Gastroesophageal sphincter (tissue), 4 donors: Measurements from ENCODE around the gene PDIA5. TPM values are rescaled to one million over a fixed set of nuclear protein-coding genes. Genes with fewer than 3 reads are reported as not detected.

Experiments
- ATAC-seq: fragments of 150-250 bp; one replicate; pipeline ENCODE4 v1.9.1; 2016; ENCODE audit warnings: mild to moderate bottlenecking, moderate library complexity
- H3K27ac ChIP-seq, 4 donors: fragments of 200-600 bp; sonication (generic) in 3 of 4; 1 replicate in 3 of 4; 2 replicates in 1 of 4; pipeline ENCODE4 v1.5.1; 2016 to 2019
- H3K27me3 ChIP-seq: fragments of 200-600 bp; sonication (generic); one replicate; pipeline ENCODE4 v1.5.1; 2019
- H3K36me3 ChIP-seq, 2 donors: fragments of 200-600 bp; sonication (generic); one replicate each; pipeline ENCODE4 v1.5.1; 2019; ENCODE audit warnings: control low read depth in 1 of 2
- H3K4me1 ChIP-seq, 3 donors: fragments of 200-600 bp; sonication (generic); 1 replicate in 2 of 3; 2 replicates in 1 of 3; pipeline ENCODE4 v1.5.1; 2016 to 2019; ENCODE audit warnings: control low read depth in 2 of 3
- H3K4me3 ChIP-seq, 2 donors: fragments of 200-600 bp; sonication (generic); one replicate each; pipeline ENCODE4 v1.5.1; 2019; ENCODE audit warnings: mild to moderate bottlenecking in 1 of 2, moderate library complexity in 1 of 2
- H3K9me3 ChIP-seq, 3 donors: fragments of 200-600 bp; sonication (generic); one replicate each; pipeline ENCODE4 v1.5.1; 2017 to 2019; ENCODE audit warnings: control low read depth in 2 of 3
- EP300 ChIP-seq: sonication (generic); formaldehyde crosslinking; IDR thresholded peaks from one replicate; pipeline ENCODE4 v1.6.1; 2017; ENCODE audit warnings: antibody characterized with exemption, mild to moderate bottlenecking
- POLR2A ChIP-seq, 2 donors: fragments of 450-650 bp; IDR thresholded peaks; one replicate each; pipeline ENCODE4 v1.6.1; 2017; ENCODE audit warnings: antibody characterized with exemption in 2 of 2, mild to moderate bottlenecking in 2 of 2, moderate library complexity in 1 of 2
- POLR2AphosphoS5 ChIP-seq: sonication (generic); formaldehyde crosslinking; IDR thresholded peaks from one replicate; pipeline ENCODE4 v1.6.1; 2017; ENCODE audit warnings: antibody characterized with exemption
- WGBS, 2 donors: methylation state at CpG; one replicate each; pipeline ENCODE4 v1.1.5; 2018; ENCODE audit warnings: low coverage in 1 of 2; 5-methylcytosine and 5-hydroxymethylcytosine counted together
- total RNA-seq, 4 donors: library from RNA; depleted of rRNA; stranded (reverse); fragments of >200 nt; gene quantifications; one replicate each; pipeline ENCODE4 v1.1.0, GENCODE V29; 2016
- TF ChIP-seq, protein P1 (sequence below), 4 experiments: fragments of 200-600 bp in 2 of 4; fragments of 450-650 bp in 2 of 4; sonication (generic) in 1 of 4; IDR thresholded peaks; one replicate each; pipeline ENCODE4 v1.5.1; 2017 to 2019; ENCODE audit warnings: antibody characterized with exemption in 4 of 4, mild to moderate bottlenecking in 2 of 4, moderate library complexity in 2 of 4

PDIA5 gene
- total RNA-seq, result 10 to 100 TPM in 3 of 4 donors, 1 to 10 TPM in 1; 9.0 to 19.8 (median 16.9) TPM

DNA sequence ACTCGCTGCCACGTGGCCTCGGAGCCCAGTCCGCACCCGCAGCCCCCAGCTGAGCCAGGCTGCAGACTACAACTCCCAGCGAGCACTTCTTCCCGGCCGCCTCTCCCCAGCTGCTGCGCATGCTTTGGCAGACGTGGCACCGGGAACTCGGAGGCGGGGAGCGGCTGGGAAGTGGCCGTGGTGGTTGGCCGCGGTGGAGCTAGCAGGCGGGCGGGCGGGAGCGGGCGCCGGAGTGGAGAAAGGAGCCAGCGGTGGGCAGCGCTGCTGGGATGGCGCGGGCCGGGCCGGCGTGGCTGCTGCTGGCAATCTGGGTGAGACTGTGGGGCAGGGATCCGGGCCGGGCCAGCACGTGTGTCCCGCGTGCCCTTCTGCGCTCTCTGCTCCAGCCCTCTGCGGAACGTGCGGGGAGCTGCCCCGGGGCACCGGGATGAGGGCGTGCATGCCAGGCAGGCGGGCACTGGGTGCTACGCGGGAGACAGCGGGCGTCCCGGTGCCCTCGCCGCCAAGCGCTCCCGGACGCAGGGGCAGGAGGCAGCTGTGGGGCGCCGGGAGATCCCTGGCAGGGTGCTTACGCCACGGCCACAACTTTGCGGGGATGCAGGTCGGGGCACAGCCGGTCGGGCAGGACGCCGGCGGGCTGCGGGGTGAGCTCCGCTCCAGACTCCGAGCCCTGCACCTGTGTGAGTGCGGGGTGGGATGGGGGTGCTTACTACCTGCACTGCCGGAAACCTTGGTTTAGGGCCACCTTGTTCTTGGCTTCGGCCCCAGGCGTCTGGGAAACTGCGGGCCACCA lies at the start of gene PDIA5:
PDIA5 (plus strand) TSS at position 130 of the 793 bp plus-strand sequence; CDS start at position 270, 140 bp downstream.
- peak; percentile 95 for ATAC-seq
- H3K27ac ChIP-seq, result peak within 1 kb of the TSS; percentile 7 to 88 (median 84)

DNA sequence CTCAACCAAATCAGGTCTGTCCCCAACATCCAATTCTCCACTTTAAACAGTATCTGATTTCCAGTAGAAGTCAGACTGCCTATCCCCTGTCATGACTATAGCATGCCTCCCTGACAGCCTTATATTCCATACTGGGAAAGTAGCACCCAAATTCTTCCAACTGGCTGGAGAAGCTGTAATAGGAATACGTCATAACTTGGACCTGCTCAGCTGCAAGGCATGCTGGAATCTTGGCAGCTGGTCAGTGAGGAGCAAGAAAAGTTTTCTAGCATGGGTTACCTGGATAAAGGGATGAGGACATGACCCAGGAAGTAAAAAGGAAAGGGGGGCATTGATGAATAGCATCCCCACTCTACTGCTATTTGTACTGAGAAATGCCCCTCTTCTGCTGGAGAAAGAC lies 48.1 kb upstream of the PDIA5 start:
- Histone ChIP-seq H3K36me3 (no peaks in the 10 kb centered on the region), H3K9me3 (no peaks in the 10 kb centered on the region), H3K4me3 (no peak overlapping the region), H3K4me1 (no peaks in the 10 kb centered on the region), H3K27me3 (no peaks in the 10 kb centered on the region), H3K27ac (no peak overlapping the region)
- 57% methylated on average over 1 of the region's 1 CpG; no CpG with 5 or more reads in 1 of the 2 donors for WGBS, 2 donors
- no peak for ATAC-seq
- TF ChIP-seq POLR2A (IDR thresholded peaks at IDR 0.05) (no peak), POLR2AphosphoS5 (no peak), EP300 (no peak)
- TF ChIP-seq, protein P1, sequence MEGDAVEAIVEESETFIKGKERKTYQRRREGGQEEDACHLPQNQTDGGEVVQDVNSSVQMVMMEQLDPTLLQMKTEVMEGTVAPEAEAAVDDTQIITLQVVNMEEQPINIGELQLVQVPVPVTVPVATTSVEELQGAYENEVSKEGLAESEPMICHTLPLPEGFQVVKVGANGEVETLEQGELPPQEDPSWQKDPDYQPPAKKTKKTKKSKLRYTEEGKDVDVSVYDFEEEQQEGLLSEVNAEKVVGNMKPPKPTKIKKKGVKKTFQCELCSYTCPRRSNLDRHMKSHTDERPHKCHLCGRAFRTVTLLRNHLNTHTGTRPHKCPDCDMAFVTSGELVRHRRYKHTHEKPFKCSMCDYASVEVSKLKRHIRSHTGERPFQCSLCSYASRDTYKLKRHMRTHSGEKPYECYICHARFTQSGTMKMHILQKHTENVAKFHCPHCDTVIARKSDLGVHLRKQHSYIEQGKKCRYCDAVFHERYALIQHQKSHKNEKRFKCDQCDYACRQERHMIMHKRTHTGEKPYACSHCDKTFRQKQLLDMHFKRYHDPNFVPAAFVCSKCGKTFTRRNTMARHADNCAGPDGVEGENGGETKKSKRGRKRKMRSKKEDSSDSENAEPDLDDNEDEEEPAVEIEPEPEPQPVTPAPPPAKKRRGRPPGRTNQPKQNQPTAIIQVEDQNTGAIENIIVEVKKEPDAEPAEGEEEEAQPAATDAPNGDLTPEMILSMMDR (IDR thresholded peaks at IDR 0.05), result no peak

More for the DNA sequence above, at the start of gene PDIA5:
- WGBS, 2 donors, result 2% methylated on average over 6 of the region's 72 CpGs; no CpG with 5 or more reads in 1 of the 2 donors
- Histone ChIP-seq H3K36me3 (no peaks in the 10 kb centered on the region), H3K4me3 (peak within 1 kb of the TSS; percentile 69 to 88), H3K4me1 (peaks cover 2 to 49% (median 20%) of the 10 kb centered on the region in 3 donors), H3K27me3 (no peaks in the 10 kb centered on the region), H3K9me3 (no peaks in the 10 kb centered on the region)
- TF ChIP-seq POLR2A (IDR thresholded peaks at IDR 0.05) (peak; percentile 54 to 60), POLR2AphosphoS5 (peak; percentile 76), EP300 (no peak)
- TF ChIP-seq, protein P1 (IDR thresholded peaks at IDR 0.05), result no peak

DNA sequence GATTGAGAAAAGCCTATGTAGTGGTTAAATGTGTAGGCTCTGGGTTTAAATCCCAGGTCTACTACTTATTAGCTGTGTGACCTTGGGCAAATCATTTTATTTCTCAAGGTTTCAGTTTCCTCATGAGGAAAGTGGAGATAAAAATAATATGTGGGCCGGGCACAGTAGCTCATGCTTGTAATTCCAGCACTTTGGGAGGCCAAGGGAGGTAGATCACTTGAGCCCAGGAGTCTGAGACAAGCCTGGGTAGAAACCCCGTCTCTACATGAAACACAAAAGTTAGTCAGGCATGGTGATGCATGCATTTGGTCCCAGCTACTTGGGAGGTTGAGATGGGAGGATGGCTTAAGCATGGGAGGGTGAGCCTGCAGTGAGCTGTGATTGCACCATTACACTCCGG lies 47.7 kb upstream of the PDIA5 start:
- TF ChIP-seq EP300 (no peak), POLR2A (IDR thresholded peaks at IDR 0.05) (no peak), POLR2AphosphoS5 (no peak)
- TF ChIP-seq, protein P1 (IDR thresholded peaks at IDR 0.05), result no peak
- Histone ChIP-seq H3K27ac (no peak overlapping the region), H3K36me3 (no peaks in the 10 kb centered on the region), H3K4me3 (no peak overlapping the region), H3K4me1 (no peaks in the 10 kb centered on the region), H3K9me3 (no peaks in the 10 kb centered on the region), H3K27me3 (no peaks in the 10 kb centered on the region)
- no peak for ATAC-seq
- WGBS, 2 donors, result 85 to 87% methylated on average over 3 of the region's 3 CpGs

DNA sequence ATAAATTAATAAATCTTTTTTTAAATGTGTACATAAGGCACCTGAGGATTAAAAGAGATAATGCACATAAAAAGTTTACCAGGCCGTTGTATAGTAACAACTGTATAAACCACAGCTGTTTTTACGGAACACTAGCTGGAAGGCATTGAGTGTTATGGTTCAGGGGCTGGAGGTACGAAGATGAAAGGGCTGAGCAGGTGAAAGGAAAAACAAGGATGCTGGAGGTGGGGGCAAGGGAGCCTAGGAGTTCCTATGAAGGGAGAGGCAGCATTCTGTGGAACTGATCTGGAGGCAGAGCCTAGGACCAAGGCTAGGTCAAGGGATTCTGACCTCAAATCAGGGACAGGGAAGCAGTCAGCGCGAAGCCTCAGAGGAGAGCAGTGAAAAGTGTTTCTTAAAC lies 47.2 kb upstream of the PDIA5 start:
- Histone ChIP-seq H3K27me3 (no peaks in the 10 kb centered on the region), H3K36me3 (no peaks in the 10 kb centered on the region), H3K4me3 (no peak overlapping the region), H3K27ac (no peak overlapping the region), H3K9me3 (no peaks in the 10 kb centered on the region), H3K4me1 (no peaks in the 10 kb centered on the region)
- 85 to 86% methylated on average over 5 of the region's 5 CpGs for WGBS, 2 donors
- ATAC-seq, result no peak
- no peak for TF ChIP-seq POLR2A (IDR thresholded peaks at IDR 0.05)
- TF ChIP-seq POLR2AphosphoS5, result no peak
- TF ChIP-seq, protein P1 (IDR thresholded peaks at IDR 0.05), result no peak

DNA sequence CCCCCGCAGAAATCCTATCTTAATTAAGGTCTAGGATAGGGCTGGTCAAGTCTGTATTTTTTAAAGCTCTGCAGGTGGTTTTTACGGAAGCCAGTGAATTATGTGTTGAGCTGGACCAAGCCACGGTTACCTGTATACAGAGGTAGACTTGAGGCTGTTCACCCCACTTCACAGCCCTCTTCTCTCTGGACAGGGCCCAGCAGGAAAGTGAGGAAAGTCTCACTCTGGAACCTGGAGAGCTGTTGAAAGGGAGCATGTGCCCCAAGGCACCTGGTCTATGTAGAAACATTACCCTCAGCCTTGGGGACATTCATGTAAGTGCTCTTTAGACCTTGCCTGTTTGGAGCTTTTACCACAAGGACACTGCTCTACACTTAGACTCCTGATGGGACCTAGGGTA lies 46.1 kb upstream of the PDIA5 start:
- TF ChIP-seq POLR2AphosphoS5 (no peak), EP300 (no peak), POLR2A (IDR thresholded peaks at IDR 0.05) (no peak)
- TF ChIP-seq, protein P1 (IDR thresholded peaks at IDR 0.05), result no peak
- 87 to 96% methylated on average over 3 of the region's 3 CpGs for WGBS, 2 donors

More for the DNA sequence above, 46.1 kb upstream of the PDIA5 start:
- ATAC-seq, result no peak
- Histone ChIP-seq H3K4me1 (no peaks in the 10 kb centered on the region), H3K27ac (no peak overlapping the region), H3K9me3 (no peaks in the 10 kb centered on the region), H3K4me3 (no peak overlapping the region), H3K27me3 (peaks cover 7% of the 10 kb centered on the region), H3K36me3 (no peaks in the 10 kb centered on the region)
